ENCODE measurements around the gene SMG5. TPM values are rescaled to one million over a fixed set of nuclear protein-coding genes. Genes with fewer than 3 reads are reported as not detected.

Gene SMG5
- total and polyA plus RNA-seq, 4 donors, result 37.3 to 68.4 (median 41.4) TPM

GRCh38 chr1:156305215-156305614, 22.6 kb upstream of the SMG5 start:
- WGBS, 2 donors, result 80 to 90% methylated on average over 2 of the region's 2 CpGs
- DNase-seq (no peak), ATAC-seq (ENCODE audit: insufficient read depth, low FRiP score) (no peak)

DNA sequence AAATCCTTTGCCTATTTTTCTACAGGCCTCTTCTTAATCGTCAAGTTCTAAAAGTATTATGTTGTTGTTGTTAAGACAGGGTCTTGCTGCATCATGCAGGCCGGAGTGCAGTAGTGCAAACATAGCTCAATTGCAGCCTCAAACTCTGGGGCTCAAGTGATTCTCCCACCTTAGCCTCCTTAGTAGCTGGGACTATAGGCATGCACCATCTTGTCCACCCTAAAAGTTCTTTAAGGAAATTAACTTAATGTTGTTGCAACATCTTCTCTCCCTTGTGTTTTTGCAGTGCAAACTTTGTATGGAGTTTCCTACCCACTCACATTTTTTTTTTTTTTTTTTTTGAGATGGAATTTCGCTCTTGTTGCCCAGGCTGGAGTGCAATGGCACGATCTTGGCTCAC, 20.6 kb upstream of the SMG5 start:
- Histone ChIP-seq H3K27me3 (ENCODE audit: control insufficient read depth in 3 of 3, insufficient read depth in 3 of 3, low read length in 2 of 3) (no peaks in the 10 kb centered on the region), H3K27ac (ENCODE audit: low read depth in 1 of 2, low read length in 1 of 2) (no peak overlapping the region), H3K36me3 (ENCODE audit: control insufficient read depth in 4 of 4, insufficient read depth in 4 of 4, low read length in 4 of 4) (peaks cover 8 to 13% (median 11%) of the 10 kb centered on the region in 4 donors), H3K9ac (ENCODE audit: insufficient read depth in 1 of 2, low read length in 2 of 2) (no peak overlapping the region), H3K9me3 (ENCODE audit: control insufficient read depth in 4 of 4, insufficient read depth in 3 of 4, low read length in 3 of 4) (no peaks in the 10 kb centered on the region), H3K4me1 (ENCODE audit: control insufficient read depth in 5 of 5, insufficient read depth in 5 of 5, low read length in 5 of 5) (no peaks in the 10 kb centered on the region), H3K4me3 (no peak overlapping the region)
- no peak for DNase-seq
- ATAC-seq (ENCODE audit: insufficient read depth, low FRiP score), result no peak
- TF ChIP-seq, protein P1, sequence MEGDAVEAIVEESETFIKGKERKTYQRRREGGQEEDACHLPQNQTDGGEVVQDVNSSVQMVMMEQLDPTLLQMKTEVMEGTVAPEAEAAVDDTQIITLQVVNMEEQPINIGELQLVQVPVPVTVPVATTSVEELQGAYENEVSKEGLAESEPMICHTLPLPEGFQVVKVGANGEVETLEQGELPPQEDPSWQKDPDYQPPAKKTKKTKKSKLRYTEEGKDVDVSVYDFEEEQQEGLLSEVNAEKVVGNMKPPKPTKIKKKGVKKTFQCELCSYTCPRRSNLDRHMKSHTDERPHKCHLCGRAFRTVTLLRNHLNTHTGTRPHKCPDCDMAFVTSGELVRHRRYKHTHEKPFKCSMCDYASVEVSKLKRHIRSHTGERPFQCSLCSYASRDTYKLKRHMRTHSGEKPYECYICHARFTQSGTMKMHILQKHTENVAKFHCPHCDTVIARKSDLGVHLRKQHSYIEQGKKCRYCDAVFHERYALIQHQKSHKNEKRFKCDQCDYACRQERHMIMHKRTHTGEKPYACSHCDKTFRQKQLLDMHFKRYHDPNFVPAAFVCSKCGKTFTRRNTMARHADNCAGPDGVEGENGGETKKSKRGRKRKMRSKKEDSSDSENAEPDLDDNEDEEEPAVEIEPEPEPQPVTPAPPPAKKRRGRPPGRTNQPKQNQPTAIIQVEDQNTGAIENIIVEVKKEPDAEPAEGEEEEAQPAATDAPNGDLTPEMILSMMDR (IDR thresholded peaks at IDR 0.05; ENCODE audit: control extremely low read depth, extremely low read depth), result no peak
- WGBS, 2 donors, result 95 to 99% methylated on average over 3 to 4 of the region's 4 CpGs

More at GRCh38 chr1:156305215-156305614, 22.6 kb upstream of the SMG5 start:
- Histone ChIP-seq H3K9me3 (ENCODE audit: control insufficient read depth in 4 of 4, insufficient read depth in 3 of 4, low read length in 3 of 4) (no peaks in the 10 kb centered on the region), H3K36me3 (ENCODE audit: control insufficient read depth in 4 of 4, insufficient read depth in 4 of 4, low read length in 4 of 4) (peaks cover 19 to 28% (median 23%) of the 10 kb centered on the region in 4 donors), H3K4me3 (no peak overlapping the region), H3K27me3 (ENCODE audit: control insufficient read depth in 3 of 3, insufficient read depth in 3 of 3, low read length in 2 of 3) (no peaks in the 10 kb centered on the region), H3K4me1 (ENCODE audit: control insufficient read depth in 5 of 5, insufficient read depth in 5 of 5, low read length in 5 of 5) (no peaks in the 10 kb centered on the region), H3K9ac (ENCODE audit: insufficient read depth in 1 of 2, low read length in 2 of 2) (no peak overlapping the region), H3K27ac (ENCODE audit: low read depth in 1 of 2, low read length in 1 of 2) (no peak overlapping the region)
- TF ChIP-seq, protein P1 (IDR thresholded peaks at IDR 0.05; ENCODE audit: control extremely low read depth, extremely low read depth), result no peak

DNA sequence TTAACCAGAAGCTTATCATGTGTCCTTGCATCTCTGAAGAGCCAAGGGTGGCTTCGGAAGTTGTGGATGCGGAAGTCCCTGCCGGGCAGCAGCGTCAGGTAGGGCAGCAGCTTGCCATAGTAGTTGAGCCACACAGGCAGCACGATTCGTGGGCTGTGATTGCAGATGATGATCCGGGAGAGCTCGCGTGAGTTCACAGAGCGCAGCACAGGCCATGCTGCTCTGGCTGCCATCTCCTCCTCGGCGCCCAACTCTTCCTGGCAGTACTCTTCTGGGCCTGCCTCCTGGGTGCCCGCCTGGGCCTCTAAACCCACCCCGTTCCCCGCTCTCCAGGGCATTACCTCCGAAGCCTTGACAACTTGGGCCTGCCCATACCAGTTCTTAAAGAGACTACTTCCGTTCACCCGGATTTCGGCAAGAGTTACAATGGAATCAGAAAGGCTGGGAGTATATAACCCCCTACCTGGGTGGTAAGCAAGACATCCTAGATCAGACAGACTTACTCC, 16.3 kb upstream of the SMG5 start, which contains the start of gene VHLL:
Gene VHLL, minus strand, starts transcription at position 456 of the 506 bp plus-strand sequence. Its CDS starts 118 bp downstream, at position 338.
- DNase-seq (no peak), ATAC-seq (ENCODE audit: insufficient read depth, low FRiP score) (no peak)
- H3K27ac ChIP-seq (ENCODE audit: low read depth in 1 of 2, low read length in 1 of 2), result no peak within 1 kb of the TSS
- 89 to 94% methylated on average over 19 of the region's 19 CpGs for WGBS, 2 donors
- no peaks in the 10 kb centered on the region for H3K27me3 ChIP-seq (ENCODE audit: control insufficient read depth in 3 of 3, insufficient read depth in 3 of 3, low read length in 2 of 3)
- no peak within 1 kb of the TSS for H3K9ac ChIP-seq (ENCODE audit: insufficient read depth in 1 of 2, low read length in 2 of 2)
- H3K9me3 ChIP-seq (ENCODE audit: control insufficient read depth in 4 of 4, insufficient read depth in 3 of 4, low read length in 3 of 4), result no peaks in the 10 kb centered on the region
- peaks cover 0 to 3% (median under 1%) of the 10 kb centered on the region in 4 donors for H3K36me3 ChIP-seq (ENCODE audit: control insufficient read depth in 4 of 4, insufficient read depth in 4 of 4, low read length in 4 of 4)
- no peak within 1 kb of the TSS for H3K4me3 ChIP-seq
- TF ChIP-seq, protein P1 (IDR thresholded peaks at IDR 0.05; ENCODE audit: control extremely low read depth, extremely low read depth), result no peak
- peaks cover 0 to 13% (median 2%) of the 10 kb centered on the region in 5 donors for H3K4me1 ChIP-seq (ENCODE audit: control insufficient read depth in 5 of 5, insufficient read depth in 5 of 5, low read length in 5 of 5)

All from lung (tissue), 12 donors.